Measurements from ENCODE around the gene DPP3.

- TF ChIP-seq, protein P1, sequence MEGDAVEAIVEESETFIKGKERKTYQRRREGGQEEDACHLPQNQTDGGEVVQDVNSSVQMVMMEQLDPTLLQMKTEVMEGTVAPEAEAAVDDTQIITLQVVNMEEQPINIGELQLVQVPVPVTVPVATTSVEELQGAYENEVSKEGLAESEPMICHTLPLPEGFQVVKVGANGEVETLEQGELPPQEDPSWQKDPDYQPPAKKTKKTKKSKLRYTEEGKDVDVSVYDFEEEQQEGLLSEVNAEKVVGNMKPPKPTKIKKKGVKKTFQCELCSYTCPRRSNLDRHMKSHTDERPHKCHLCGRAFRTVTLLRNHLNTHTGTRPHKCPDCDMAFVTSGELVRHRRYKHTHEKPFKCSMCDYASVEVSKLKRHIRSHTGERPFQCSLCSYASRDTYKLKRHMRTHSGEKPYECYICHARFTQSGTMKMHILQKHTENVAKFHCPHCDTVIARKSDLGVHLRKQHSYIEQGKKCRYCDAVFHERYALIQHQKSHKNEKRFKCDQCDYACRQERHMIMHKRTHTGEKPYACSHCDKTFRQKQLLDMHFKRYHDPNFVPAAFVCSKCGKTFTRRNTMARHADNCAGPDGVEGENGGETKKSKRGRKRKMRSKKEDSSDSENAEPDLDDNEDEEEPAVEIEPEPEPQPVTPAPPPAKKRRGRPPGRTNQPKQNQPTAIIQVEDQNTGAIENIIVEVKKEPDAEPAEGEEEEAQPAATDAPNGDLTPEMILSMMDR (IDR thresholded peaks at IDR 0.05) = no peak
- TF ChIP-seq POLR2AphosphoS5 (IDR thresholded peaks at IDR 0.05) = no peak
- no peak for TF ChIP-seq POLR2A (IDR thresholded peaks at IDR 0.05)
- no peak for TF ChIP-seq EP300 (IDR thresholded peaks at IDR 0.05)
Observed at GRCh38 chr11:66539170-66539869, 59.1 kb downstream of the DPP3 start.

Data from suprapubic skin (tissue), 4 donors.